H1 (cell line): ENCODE measurements around the gene UIMC1. TPM values are rescaled to one million over a fixed set of nuclear protein-coding genes. Genes with fewer than 3 reads are reported as not detected.

ENCODE experiments used
- CTCF ChIA-PET: fragments of 300-600 bp; sonication (Branson Sonifier 250); formaldehyde crosslinking; loops from one replicate; lab custom pipeline; 2021; ENCODE audit not compliant: partially characterized antibody; lab: Charles Lee
- POLR2A ChIA-PET: fragments of 300-600 bp; sonication (Branson Sonifier 250); formaldehyde crosslinking; loops from one replicate; lab custom pipeline; 2021; ENCODE audit warnings: inconsistent platforms; ENCODE audit not compliant: partially characterized antibody; lab: Charles Lee
- DNase-seq, 2 experiments: peaks; one replicate each; pipeline versions ENCODE4 v3.0.0 to v3.0.0-alpha.2; 2010 to 2022; ENCODE audit warnings: low spot score in 2 of 2, low read depth in 1 of 2, mixed read lengths in 1 of 2
- FAIRE-seq: peaks from 2 replicates; lab custom pipeline; 2011; peaks lifted over from hg19 to GRCh38; lab: Jason Lieb, UNC
- H2AFZ ChIP-seq: 2 replicates; pipeline ENCODE4 v1.8.1; 2012; ENCODE audit warnings: low read length, inconsistent platforms
- H2AK5ac ChIP-seq: 2 replicates; pipeline ENCODE4 v1.6.1; 2013; ENCODE audit warnings: low read depth, low read length
- H2BK120ac ChIP-seq: replicated peaks from 2 replicates; pipeline ENCODE3; 2013; ENCODE audit warnings: low read depth, low read length, inconsistent platforms
- H2BK12ac ChIP-seq: 2 replicates; pipeline ENCODE4 v1.6.1; 2013; ENCODE audit warnings: low read depth, low read length
- H2BK15ac ChIP-seq: 2 replicates; pipeline ENCODE4 v1.6.1; 2013; ENCODE audit warnings: low read length
- H2BK20ac ChIP-seq: 2 replicates; pipeline ENCODE4 v1.6.1; 2013; ENCODE audit warnings: low read length
- H2BK5ac ChIP-seq: 2 replicates; pipeline ENCODE4 v1.6.1; 2013; ENCODE audit warnings: low read depth, low read length
- H3K14ac ChIP-seq: 2 replicates; pipeline ENCODE4 v1.6.1; 2013; ENCODE audit warnings: inconsistent platforms; ENCODE audit not compliant: insufficient read length
- H3K18ac ChIP-seq: 2 replicates; pipeline ENCODE4 v1.6.1; 2013; ENCODE audit warnings: low read length; ENCODE audit errors: extremely low read depth
- H3K23ac ChIP-seq: 2 replicates; pipeline ENCODE4 v1.6.1; 2013; ENCODE audit warnings: inconsistent platforms; ENCODE audit not compliant: insufficient read length
- H3K23me2 ChIP-seq: 2 replicates; pipeline ENCODE4 v1.6.1; 2013; ENCODE audit warnings: low read depth, low read length
- H3K27ac ChIP-seq: 2 replicates; pipeline ENCODE4 v1.6.1; 2011; ENCODE audit warnings: low read depth, low read length, inconsistent platforms
- H3K27me3 ChIP-seq, 4 experiments: replicated peaks in 1 of 4; 1 replicate in 1 of 4; 2 replicates in 3 of 4; pipeline versions ENCODE4 v1.6.1 to v1.8.1; 2011 to 2013; ENCODE audit warnings: low read length in 3 of 4, mild to moderate bottlenecking in 3 of 4, inconsistent platforms in 2 of 4, mixed read lengths in 2 of 4, moderate library complexity in 1 of 4; ENCODE audit not compliant: control insufficient read depth in 3 of 4, insufficient read depth in 3 of 4; ENCODE audit errors: extremely low read depth in 1 of 4
- H3K36me3 ChIP-seq, 4 experiments: 2 replicates each; pipeline versions ENCODE4 v1.6.1 to v1.8.1; 2011 to 2013; ENCODE audit warnings: mild to moderate bottlenecking in 4 of 4, low read length in 3 of 4, moderate library complexity in 2 of 4, control low read depth in 1 of 4, inconsistent platforms in 1 of 4; ENCODE audit not compliant: insufficient read depth in 4 of 4, control insufficient read depth in 2 of 4
- H3K4ac ChIP-seq: replicated peaks from 2 replicates; pipeline ENCODE3; 2013; ENCODE audit warnings: low read length, low read depth, mixed read lengths, inconsistent platforms; ENCODE audit not compliant: insufficient read length
- H3K4me1 ChIP-seq, 4 experiments: replicated peaks in 1 of 4; 1 replicate in 1 of 4; 2 replicates in 3 of 4; pipeline versions ENCODE4 v1.6.1 to v1.8.1; 2011 to 2013; ENCODE audit warnings: low read length in 3 of 4, inconsistent platforms in 2 of 4, mixed read lengths in 1 of 4; ENCODE audit not compliant: insufficient read depth in 4 of 4, control insufficient read depth in 3 of 4
- H3K4me2 ChIP-seq, 2 experiments: 2 replicates each; pipeline versions ENCODE4 v1.6.1 to v1.8.1; 2011 to 2013; ENCODE audit warnings: low read depth in 2 of 2, low read length in 2 of 2, control low read depth in 1 of 2, inconsistent platforms in 1 of 2, mild to moderate bottlenecking in 1 of 2; ENCODE audit not compliant: insufficient read depth in 1 of 2
- H3K4me3 ChIP-seq, 4 experiments: fragments of 200-600, 300-600 bp in 1 of 4; sonication (generic), shearing (Covaris generic), sonication (Bioruptor Twin) in 1 of 4; 2 replicates each; pipeline versions ENCODE4 v1.5.1 to v1.8.1; 2011 to 2016; ENCODE audit warnings: low read length in 4 of 4, low read depth in 3 of 4, control low read depth in 2 of 4, inconsistent platforms in 2 of 4, mild to moderate bottlenecking in 2 of 4, mixed read lengths in 1 of 4, moderate library complexity in 1 of 4; ENCODE audit not compliant: insufficient read depth in 2 of 4; ENCODE audit errors: extremely low read depth in 1 of 4
- H3K56ac ChIP-seq: replicated peaks from 2 replicates; pipeline ENCODE3; 2013; ENCODE audit warnings: low read depth, mild to moderate bottlenecking, mixed read lengths, low read length, inconsistent platforms; ENCODE audit not compliant: insufficient read length
- H3K79me1 ChIP-seq: 2 replicates; pipeline ENCODE4 v1.6.1; 2013; ENCODE audit warnings: low read depth, low read length, control low read depth
- H3K79me2 ChIP-seq, 2 experiments: 2 replicates each; pipeline versions ENCODE4 v1.6.1 to v1.8.1; 2012 to 2013; ENCODE audit warnings: low read length in 2 of 2, mild to moderate bottlenecking in 2 of 2, inconsistent platforms in 1 of 2; ENCODE audit not compliant: insufficient read depth in 2 of 2, control insufficient read depth in 1 of 2
- H3K9ac ChIP-seq, 4 experiments: replicated peaks in 1 of 4; 1 replicate in 1 of 4; 2 replicates in 3 of 4; pipeline versions ENCODE4 v1.6.1 to v1.8.1; 2011 to 2013; ENCODE audit warnings: low read depth in 3 of 4, low read length in 3 of 4, control low read depth in 2 of 4, mild to moderate bottlenecking in 2 of 4, moderate library complexity in 2 of 4, inconsistent platforms in 1 of 4; ENCODE audit errors: extremely low read depth in 1 of 4
- H3K9me3 ChIP-seq, 2 experiments: 2 replicates each; pipeline versions ENCODE4 v1.6.1 to v1.8.1; 2012 to 2013; ENCODE audit warnings: mild to moderate bottlenecking in 2 of 2, moderate library complexity in 2 of 2, control low read depth in 1 of 2, inconsistent platforms in 1 of 2, low read depth in 1 of 2, low read length in 1 of 2, mixed read lengths in 1 of 2; ENCODE audit not compliant: insufficient read depth in 2 of 2
- H4K20me1 ChIP-seq, 2 experiments: replicated peaks in 1 of 2; 2 replicates each; pipeline versions ENCODE3 to v1.8.1; 2011 to 2013; ENCODE audit warnings: inconsistent platforms in 2 of 2, low read length in 2 of 2, mild to moderate bottlenecking in 1 of 2; ENCODE audit not compliant: insufficient read depth in 2 of 2, control insufficient read depth in 1 of 2
- H4K5ac ChIP-seq: 2 replicates; pipeline ENCODE4 v1.6.1; 2013; ENCODE audit warnings: low read length, low read depth, mixed read lengths, inconsistent platforms; ENCODE audit not compliant: insufficient read length
- H4K8ac ChIP-seq: 2 replicates; pipeline ENCODE4 v1.8.0; 2013; ENCODE audit warnings: mild to moderate bottlenecking, moderate library complexity, low read length, inconsistent platforms; ENCODE audit not compliant: insufficient read depth; ENCODE audit errors: extremely low read depth
- H4K91ac ChIP-seq: replicated peaks from 2 replicates; pipeline ENCODE3; 2013; ENCODE audit warnings: low read length, mixed read lengths, inconsistent platforms; ENCODE audit not compliant: insufficient read length
- CEBPB ChIP-seq: IDR thresholded peaks from 2 replicates; pipeline ENCODE4 v1.6.1; 2012; ENCODE audit warnings: low read depth, low read length
- FOSL1 ChIP-seq: IDR thresholded peaks from 2 replicates; pipeline ENCODE4 v1.6.1; 2011; ENCODE audit warnings: mild to moderate bottlenecking, low read depth, low read length, moderate library complexity; ENCODE audit not compliant: insufficient read depth
- POU5F1 ChIP-seq: IDR thresholded peaks from 2 replicates; pipeline ENCODE4 v1.6.1; 2011; ENCODE audit warnings: low read depth, mild to moderate bottlenecking, low read length, moderate library complexity
- SIRT6 ChIP-seq: IDR thresholded peaks from one replicate; pipeline ENCODE4 v1.7.1; 2012; ENCODE audit warnings: low read length, inconsistent platforms
- SP1 ChIP-seq: IDR thresholded peaks from 2 replicates; pipeline ENCODE4 v1.6.1; 2011; ENCODE audit warnings: low read depth, low read length
- SUZ12 ChIP-seq: fragments of 200-600 bp; sonication (generic); IDR thresholded peaks from 2 replicates; pipeline ENCODE4 v1.6.1; 2012; ENCODE audit warnings: mild to moderate bottlenecking, inconsistent platforms, low read length, moderate library complexity, mixed read lengths
- ZNF274 ChIP-seq: IDR thresholded peaks from 2 replicates; pipeline ENCODE4 v1.7.0; 2012; ENCODE audit warnings: low read length, borderline replicate concordance; ENCODE audit errors: extremely low read depth
- WGBS, 2 experiments: shearing (Covaris generic) in 1 of 2; methylation state at CpG; one replicate each; pipeline versions ENCODE4 v1.1.6 to v1.1.7; 2013 to 2015; ENCODE audit warnings: low lambda C conversion rate in 2 of 2, mixed read lengths in 2 of 2, inconsistent platforms in 1 of 2, low coverage in 1 of 2, missing lambda C conversion rate in 1 of 2; ENCODE audit not compliant: insufficient replicate concordance in 2 of 2, insufficient coverage in 1 of 2, insufficient read length in 1 of 2; ENCODE audit errors: extremely low coverage in 1 of 2, missing lambda C conversion rate in 1 of 2; 5-methylcytosine and 5-hydroxymethylcytosine counted together
- polyA plus RNA-seq, 7 experiments: library from polyadenylated mRNA; depleted of rRNA in 3 of 7; stranded (reverse) in 5 of 7; unstranded in 2 of 7; fragments of >200 nt in 5 of 7; fragments of 200-250 nt in 2 of 7; gene quantifications; 1 replicate in 5 of 7; 2 replicates in 1 of 7; 4 replicates in 1 of 7; pipeline versions ENCODE4 v1.2.1 to v1.2.3, GENCODE V29; 2011 to 2013; ENCODE audit warnings: missing spikeins in 2 of 7, mixed read lengths in 2 of 7
- total RNA-seq: library from RNA; stranded (reverse); fragmentation: NEBNext Ultra II Directional; extraction: Animal tissue kit (Norgen Biotek cat#: 25700); gene quantifications from 2 replicates; pipeline ENCODE4 v1.2.1, GENCODE V29; 2021

UIMC1 gene
- total and polyA plus RNA-seq, 2 of the 8 experiments (the other 6 are each of a cell fraction or from before 2014, with no cell fraction given), result 12.8 to 43.7 TPM

GRCh38 chr5:176889321-176890280, 117.0 kb downstream of the UIMC1 start:
- no peaks in the 10 kb centered on the region for H4K20me1 ChIP-seq
- no peaks in the 10 kb centered on the region for H3K9me3 ChIP-seq
- H2AK5ac ChIP-seq, result no peak overlapping the region
- H3K18ac ChIP-seq, result no peak overlapping the region
- H3K79me1 ChIP-seq, result no peaks in the 10 kb centered on the region
- H3K56ac ChIP-seq, result no peak overlapping the region
- DNase-seq, result no peak
- H3K27ac ChIP-seq, result no peak overlapping the region
- H3K14ac ChIP-seq, result no peak overlapping the region
- FAIRE-seq, result no peak
- POLR2A ChIA-PET, result no interaction called here
- H3K27me3 ChIP-seq, result no peaks in the 10 kb centered on the region
- H2BK12ac ChIP-seq, result no peak overlapping the region
- H2BK20ac ChIP-seq, result no peak overlapping the region
- H2AFZ ChIP-seq, result no peak overlapping the region
- H4K8ac ChIP-seq, result peak overlapping the region; percentile 32; the same call in 1 of the 2 replicates
- H3K4me1 ChIP-seq, result no peaks in the 10 kb centered on the region
- 88% methylated on average over 24 of the region's 24 CpGs; no CpG with 5 or more reads in 1 of the 2 experiments for WGBS, 2 experiments
- no peak overlapping the region for H4K5ac ChIP-seq
- no peaks in the 10 kb centered on the region for H3K23me2 ChIP-seq
- H3K79me2 ChIP-seq, result no peaks in the 10 kb centered on the region
- CTCF ChIA-PET, result interaction anchor here (1.7 to 1.9 kb wide), 2 partner anchors 10 to 19 kb away, joined by 5 to 6 read pairs; partner anchors contain the start of gene HK3
- H2BK120ac ChIP-seq, result no peak overlapping the region
- no peak overlapping the region for H3K23ac ChIP-seq
- no peak overlapping the region for H3K4ac ChIP-seq
- no peak overlapping the region for H4K91ac ChIP-seq
- H2BK5ac ChIP-seq, result no peak overlapping the region; the same call in 1 of the 2 replicates
- no peaks in the 10 kb centered on the region for H3K36me3 ChIP-seq
- no peak overlapping the region for H2BK15ac ChIP-seq
- H3K4me3 ChIP-seq, result no peak overlapping the region
- no peak overlapping the region for H3K9ac ChIP-seq
- H3K4me2 ChIP-seq, result no peak overlapping the region
- TF ChIP-seq ZNF274 (no peak), CEBPB (no peak), POU5F1 (no peak), SIRT6 (no peak), FOSL1 (no peak), SUZ12 (no peak), SP1 (no peak)
